Liver (tissue), 3 donors: ENCODE measurements around the gene TGM6.

Experiments
- ATF3 ChIP-seq: IDR thresholded peaks from 2 replicates; pipeline ENCODE4 v1.6.1; 2016; ENCODE audit warnings: antibody characterized with exemption
- CTCF ChIP-seq: fragments of 150-350 bp; IDR thresholded peaks from 2 replicates; pipeline ENCODE4 v1.5.1; 2017; ENCODE audit warnings: improper control_type of control experiment, low read depth, low read length; ENCODE audit not compliant: missing input control
- EGR1 ChIP-seq, 2 donors: IDR thresholded peaks; 2 replicates each; pipeline ENCODE4 v1.6.1; 2016 to 2018; ENCODE audit warnings: antibody characterized with exemption in 2 of 2, low read depth in 2 of 2
- GABPA ChIP-seq, 2 donors: IDR thresholded peaks in 1 of 2; conservative IDR thresholded peaks in 1 of 2; 2 replicates each; pipeline ENCODE4 v1.6.1; 2016; ENCODE audit warnings: antibody characterized with exemption in 2 of 2, mild to moderate bottlenecking in 1 of 2, moderate library complexity in 1 of 2
- MAX ChIP-seq: IDR thresholded peaks from 2 replicates; pipeline ENCODE4 v1.6.1; 2016; ENCODE audit warnings: antibody characterized with exemption
- REST ChIP-seq: IDR thresholded peaks from 2 replicates; pipeline ENCODE4 v1.6.1; 2016; ENCODE audit warnings: antibody characterized with exemption, mild to moderate bottlenecking
- ZBTB33 ChIP-seq: IDR thresholded peaks from 2 replicates; pipeline ENCODE4 v1.6.1; 2016; ENCODE audit warnings: antibody characterized with exemption
- donor health status: healthy.
- donor health status: healthy.

- no peak for TF ChIP-seq REST
- no peak for TF ChIP-seq CTCF
- TF ChIP-seq ZBTB33 = no peak
- no peak for TF ChIP-seq ATF3
- TF ChIP-seq EGR1 (IDR thresholded peaks at IDR 0.05; ENCODE audit: low read depth in 2 of 2) = no peak
- no peak for TF ChIP-seq GABPA (IDR thresholded peaks at IDR 0.05 in 1 of 2, conservative IDR thresholded peaks at IDR 0.05 in 1 of 2)
- TF ChIP-seq MAX = no peak
These were observed 17.7 kb downstream of the TGM6 start for GRCh38 chr20:2398449-2398848.
